ENCODE measurements around the gene OLIG1.

OLIG1 gene

GRCh38 chr21:33033094-33033951, 36.6 kb upstream of the OLIG1 start:
- TF ChIP-seq CTCF (IDR thresholded peaks at IDR 0.05; ENCODE audit: insufficient read depth, low read length, poor library complexity, severe bottlenecking) = no peak
- DNase-seq (ENCODE audit: extremely low read depth, insufficient read length) = no peak

GRCh38 chr21:33033961-33034413, 36.0 kb upstream of the OLIG1 start:
- no peak for TF ChIP-seq CTCF (IDR thresholded peaks at IDR 0.05; ENCODE audit: insufficient read depth, low read length, poor library complexity, severe bottlenecking)
- H3K36me3 ChIP-seq (ENCODE audit: control insufficient read depth, insufficient read depth, low read length) = no peaks in the 10 kb centered on the region
- H3K27me3 ChIP-seq (replicated peaks; ENCODE audit: control insufficient read depth, insufficient read depth, low read length) = no peaks in the 10 kb centered on the region; the same call in none of the 2 replicates
- no peak for DNase-seq (ENCODE audit: extremely low read depth, insufficient read length)
- no peak overlapping the region for H3K4me3 ChIP-seq (replicated peaks; ENCODE audit: low read depth, low read length)

More at GRCh38 chr21:33033094-33033951, 36.6 kb upstream of the OLIG1 start:
- Histone ChIP-seq H3K4me3 (replicated peaks; ENCODE audit: low read depth, low read length) (no peak overlapping the region), H3K36me3 (ENCODE audit: control insufficient read depth, insufficient read depth, low read length) (no peaks in the 10 kb centered on the region), H3K27me3 (replicated peaks; ENCODE audit: control insufficient read depth, insufficient read depth, low read length) (no peaks in the 10 kb centered on the region; the same call in none of the 2 replicates)

- TF ChIP-seq CTCF (IDR thresholded peaks at IDR 0.05; ENCODE audit: insufficient read depth, low read length, poor library complexity, severe bottlenecking) = no peak
- no peaks in the 10 kb centered on the region; the same call in none of the 2 replicates for H3K27me3 ChIP-seq (replicated peaks; ENCODE audit: control insufficient read depth, insufficient read depth, low read length)
- DNase-seq (ENCODE audit: extremely low read depth, insufficient read length) = no peak
- H3K36me3 ChIP-seq (ENCODE audit: control insufficient read depth, insufficient read depth, low read length) = no peaks in the 10 kb centered on the region
- no peak overlapping the region for H3K4me3 ChIP-seq (replicated peaks; ENCODE audit: low read depth, low read length)
These were observed 34.8 kb upstream of the OLIG1 start for GRCh38 chr21:33035147-33035546.

- H3K27me3 ChIP-seq (replicated peaks; ENCODE audit: control insufficient read depth, insufficient read depth, low read length) = no peaks in the 10 kb centered on the region; the same call in none of the 2 replicates
- H3K4me3 ChIP-seq (replicated peaks; ENCODE audit: low read depth, low read length) = no peak overlapping the region
- no peak for DNase-seq (ENCODE audit: extremely low read depth, insufficient read length)
- no peaks in the 10 kb centered on the region for H3K36me3 ChIP-seq (ENCODE audit: control insufficient read depth, insufficient read depth, low read length)
- no peak for TF ChIP-seq CTCF (IDR thresholded peaks at IDR 0.05; ENCODE audit: insufficient read depth, low read length, poor library complexity, severe bottlenecking)
These were observed 33.3 kb upstream of the OLIG1 start for GRCh38 chr21:33036430-33037162.

- Histone ChIP-seq H3K4me3 (replicated peaks; ENCODE audit: low read depth, low read length) (no peak overlapping the region), H3K27me3 (replicated peaks; ENCODE audit: control insufficient read depth, insufficient read depth, low read length) (no peaks in the 10 kb centered on the region; the same call in 1 of the 2 replicates), H3K36me3 (ENCODE audit: control insufficient read depth, insufficient read depth, low read length) (no peaks in the 10 kb centered on the region)
- no peak for TF ChIP-seq CTCF (IDR thresholded peaks at IDR 0.05; ENCODE audit: insufficient read depth, low read length, poor library complexity, severe bottlenecking)
- no peak for DNase-seq (ENCODE audit: extremely low read depth, insufficient read length)
These were observed 32.4 kb upstream of the OLIG1 start for GRCh38 chr21:33037501-33037900.
